ENCODE results near the gene NHLRC3.
"Not testable (repeated sequence)": the region's sequence is repeated elsewhere in the genome, so short reads cannot be mapped to it uniquely, and the experiment has no call there.

NHLRC3 gene

DNA sequence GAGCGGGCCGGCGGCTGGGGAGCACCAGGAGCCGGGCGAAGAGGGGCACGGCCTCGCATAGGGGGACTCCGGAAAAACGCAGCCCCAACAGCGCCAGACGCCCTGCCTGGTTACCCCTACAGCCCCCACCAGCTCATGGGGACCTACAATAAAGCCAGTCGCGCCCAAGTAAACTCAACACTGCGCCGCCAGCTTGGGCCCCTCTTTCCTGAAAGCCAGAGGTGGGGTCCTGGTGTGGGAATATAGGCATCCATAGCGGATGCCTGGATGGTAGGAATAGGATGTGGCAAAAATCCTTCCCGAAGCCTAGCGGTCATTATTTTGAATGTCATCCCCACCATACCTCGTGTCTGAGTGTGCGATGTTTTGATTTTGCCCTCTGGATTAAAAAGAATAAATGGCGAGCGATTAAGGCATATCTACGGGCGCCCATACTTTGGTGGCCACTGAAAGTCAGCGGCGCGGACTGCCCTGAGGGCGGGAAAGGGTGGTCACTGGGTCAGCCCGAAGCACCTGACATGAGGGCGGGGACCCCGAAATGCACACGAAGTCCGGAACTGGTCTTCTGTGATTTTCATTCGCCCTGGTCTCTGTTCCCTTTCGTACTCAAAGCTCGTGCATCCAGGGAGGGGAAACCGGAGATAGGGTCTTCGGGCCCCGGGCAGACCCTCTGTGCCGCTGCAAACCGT lies at the start of gene NHLRC3, which contains the start of gene PROSER1:
Gene NHLRC3 (plus strand): TSS at position 577 of the 689 bp plus-strand sequence. CDS start 184 bp downstream, outside the sequence.
Gene PROSER1 (minus strand): TSS at position 210 of the 689 bp plus-strand sequence. CDS start 847 bp downstream, outside the sequence.
- peak; percentile 57 for DNase-seq (ENCODE audit: low spot score)

GRCh38 chr13:38990693-38991092 lies 47.6 kb upstream of the NHLRC3 start, which contains the start of gene STOML3:
Gene STOML3, minus strand, starts transcription at chr13:38990831. Its CDS starts 110 bp downstream, at chr13:38990721.
- no peak for DNase-seq (ENCODE audit: low spot score)

DNA sequence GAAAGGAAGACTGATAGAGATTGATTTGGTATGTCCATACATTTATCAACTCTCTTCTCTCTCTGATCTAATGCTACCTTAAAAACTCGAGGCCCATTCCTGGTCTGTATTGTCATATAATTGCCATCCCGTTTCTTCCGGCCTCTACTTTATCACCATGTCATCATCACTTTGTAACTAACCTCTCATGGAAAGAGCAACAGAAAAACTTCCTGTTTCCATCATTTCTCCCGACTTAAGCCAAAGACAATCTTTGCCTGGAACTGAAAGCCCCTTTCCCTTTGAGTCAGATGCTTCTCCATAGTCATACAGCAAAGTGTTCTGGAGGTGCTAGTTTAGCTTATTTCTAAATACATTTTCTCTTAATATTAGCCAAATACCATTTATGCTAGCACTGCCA lies 44.9 kb upstream of the NHLRC3 start:
- DNase-seq (ENCODE audit: low spot score): no peak

DNA sequence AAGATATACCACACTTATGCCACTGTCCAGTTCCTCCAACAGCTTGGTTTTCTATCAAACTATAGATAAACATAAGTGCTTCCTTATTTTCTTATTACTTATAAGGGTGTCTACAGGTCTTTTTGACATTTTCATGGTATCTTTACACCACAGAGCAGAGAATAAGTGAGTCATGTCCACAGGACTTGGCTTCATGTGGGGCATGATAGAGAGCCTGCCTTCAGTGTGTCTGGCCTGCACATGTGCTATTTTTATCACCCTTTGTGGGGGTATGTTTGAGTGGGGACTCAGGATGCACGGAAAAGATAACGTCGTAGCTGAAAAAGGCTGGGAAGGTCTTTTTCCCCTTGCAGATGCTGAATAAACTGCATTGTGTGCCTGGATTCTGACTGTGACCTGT lies 39.5 kb upstream of the NHLRC3 start:
- no peak for DNase-seq (ENCODE audit: low spot score)

DNA sequence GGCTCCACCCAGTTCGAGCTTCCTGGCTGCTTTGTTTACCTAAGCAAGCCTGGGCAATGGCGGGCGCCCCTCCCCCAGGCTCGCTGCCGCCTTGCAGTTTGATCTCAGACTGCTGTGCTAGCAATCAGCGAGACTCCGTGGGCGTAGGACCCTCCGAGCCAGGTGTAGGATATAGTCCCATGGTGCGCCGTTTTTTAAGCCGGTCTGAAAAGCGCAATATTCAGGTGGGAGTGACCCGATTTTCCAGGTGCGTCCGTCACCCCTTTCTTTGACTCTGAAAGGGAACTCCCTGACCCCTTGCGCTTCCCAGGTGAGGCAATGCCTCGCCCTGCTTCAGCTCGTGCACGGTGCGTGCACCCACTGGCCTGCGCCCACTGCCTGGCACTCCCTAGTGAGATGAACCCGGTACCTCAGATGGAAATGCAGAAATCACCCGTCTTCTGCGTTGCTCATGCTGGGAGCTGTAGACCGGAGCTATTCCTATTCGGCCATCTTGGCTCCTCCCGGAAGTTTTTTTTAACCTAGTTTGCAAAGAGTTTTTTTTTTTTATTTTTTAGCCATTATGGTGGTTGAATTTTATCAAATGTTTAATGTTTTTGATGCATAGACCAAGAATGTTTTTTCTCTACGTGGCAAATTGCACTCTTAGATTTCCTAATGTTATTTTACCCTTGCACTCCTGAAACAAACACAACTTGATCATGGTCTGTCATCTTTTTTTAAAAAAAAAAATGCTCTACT lies 31.7 kb upstream of the NHLRC3 start:
- DNase-seq (ENCODE audit: low spot score): not testable (repeated sequence)

DNA sequence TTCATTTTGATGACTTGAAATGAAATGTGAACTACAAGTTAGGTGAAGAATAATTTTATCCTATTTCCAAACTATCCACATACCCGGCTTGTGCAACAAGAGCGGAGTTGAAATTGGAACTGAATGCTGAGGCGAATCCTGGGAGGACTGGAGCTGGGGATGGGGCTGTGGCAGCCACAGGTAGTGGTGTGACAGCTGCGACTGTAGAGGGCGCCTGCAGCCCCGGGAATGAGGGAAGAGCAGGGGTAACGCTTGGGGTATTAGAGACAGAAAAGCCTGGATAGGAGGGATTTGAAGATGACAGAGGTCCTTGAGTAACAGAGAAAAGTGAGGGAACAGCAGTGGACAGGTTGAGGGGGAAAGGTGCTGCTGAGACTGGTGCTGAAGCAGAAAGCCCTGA lies 25.6 kb upstream of the NHLRC3 start:
- no peak for DNase-seq (ENCODE audit: low spot score)

DNA sequence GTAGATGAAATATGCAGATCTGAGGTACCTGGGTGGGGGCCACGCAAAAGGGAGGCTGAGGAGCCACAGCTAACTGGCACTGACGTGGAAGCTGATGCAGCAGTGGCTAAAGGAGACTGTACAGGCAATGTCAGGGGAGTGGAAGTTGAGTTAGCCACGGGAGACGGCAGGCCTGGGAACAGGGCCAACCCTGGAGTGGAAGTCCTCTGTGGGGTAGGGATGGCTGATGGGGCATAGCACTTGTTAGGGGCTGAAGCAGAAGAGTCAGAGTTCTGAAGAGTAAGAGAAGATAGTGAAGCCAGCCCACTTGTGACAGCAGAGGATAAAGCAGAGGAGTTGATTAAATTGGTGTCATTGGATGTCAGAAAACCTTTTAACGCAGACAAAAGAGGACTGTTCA lies 24.8 kb upstream of the NHLRC3 start:
- DNase-seq (ENCODE audit: low spot score): no peak

GRCh38 chr13:39016087-39016486 lies 22.2 kb upstream of the NHLRC3 start:
- DNase-seq (ENCODE audit: low spot score): no peak

- DNase-seq (ENCODE audit: low spot score): no peak
Measured at GRCh38 chr13:39016787-39017186, 21.5 kb upstream of the NHLRC3 start.

GRCh38 chr13:39020853-39021462 lies 17.3 kb upstream of the NHLRC3 start:
- DNase-seq (ENCODE audit: low spot score): no peak

DNA sequence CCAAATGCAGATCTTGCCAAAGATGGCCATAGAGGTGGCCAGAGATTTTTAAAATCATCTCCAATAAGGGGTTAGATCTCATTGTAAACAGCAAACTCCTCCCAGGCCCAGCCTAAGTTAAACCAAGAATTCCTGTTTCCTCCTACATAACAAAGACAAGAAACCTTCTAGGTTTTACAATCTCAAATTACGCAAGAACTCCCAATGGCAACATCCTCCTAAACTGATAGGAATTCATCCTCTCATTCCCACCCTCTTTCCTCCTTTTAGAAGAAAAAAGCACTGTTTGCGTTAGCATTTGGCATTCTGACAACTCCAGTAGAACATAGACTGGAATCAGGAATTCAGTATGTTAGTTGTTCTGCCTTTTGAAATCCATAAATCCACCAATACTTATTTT lies 14.9 kb upstream of the NHLRC3 start:
- DNase-seq (ENCODE audit: low spot score): no peak

- DNase-seq (ENCODE audit: low spot score): no peak
Measured at GRCh38 chr13:39023761-39024160, 14.5 kb upstream of the NHLRC3 start.

GRCh38 chr13:39025433-39025839 lies 12.8 kb upstream of the NHLRC3 start:
- no peak for DNase-seq (ENCODE audit: low spot score)

GRCh38 chr13:39032150-39032549 lies 6.1 kb upstream of the NHLRC3 start:
- no peak for DNase-seq (ENCODE audit: low spot score)

- no peak for DNase-seq (ENCODE audit: low spot score)
Measured at GRCh38 chr13:39034085-39034484, 4.2 kb upstream of the NHLRC3 start.

DNA sequence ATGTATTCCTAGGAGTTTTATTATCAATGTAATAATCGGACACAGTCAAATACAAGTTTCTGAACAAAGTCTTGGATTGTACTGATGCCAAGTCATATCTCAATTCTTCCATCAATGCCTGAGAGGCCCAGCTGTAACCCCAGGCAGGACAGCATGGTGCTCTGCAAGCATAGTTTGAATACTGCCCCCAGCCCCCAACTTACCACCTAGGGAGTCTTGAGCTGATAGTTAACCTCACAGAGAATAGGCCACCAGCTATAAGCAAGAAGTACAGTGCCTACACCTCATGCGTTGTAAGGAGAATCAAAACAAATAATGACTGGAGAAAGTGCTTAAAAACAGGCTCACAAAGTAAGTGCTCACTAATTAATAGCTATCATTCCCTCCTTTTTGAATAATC lies 3.1 kb upstream of the NHLRC3 start:
- no peak for DNase-seq (ENCODE audit: low spot score)

DNA sequence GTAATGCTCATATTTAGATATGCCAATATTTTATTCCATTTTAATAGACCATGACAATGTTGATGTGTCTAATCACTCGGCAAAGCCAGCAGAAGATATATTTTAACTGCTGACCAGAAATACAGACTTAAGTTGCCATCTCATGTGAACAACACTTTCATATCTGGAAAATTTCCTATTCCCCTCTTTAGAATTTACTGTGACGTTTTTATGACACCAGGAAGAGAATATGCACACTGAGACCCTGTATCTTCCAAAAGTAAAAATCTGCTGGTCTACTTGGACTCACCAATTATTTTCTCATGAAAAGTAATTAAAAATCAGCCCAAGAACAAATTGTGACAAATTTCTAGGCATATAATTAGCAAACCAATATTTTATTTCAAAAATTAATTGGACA lies 2.5 kb upstream of the NHLRC3 start:
- DNase-seq (ENCODE audit: low spot score): no peak

DNA sequence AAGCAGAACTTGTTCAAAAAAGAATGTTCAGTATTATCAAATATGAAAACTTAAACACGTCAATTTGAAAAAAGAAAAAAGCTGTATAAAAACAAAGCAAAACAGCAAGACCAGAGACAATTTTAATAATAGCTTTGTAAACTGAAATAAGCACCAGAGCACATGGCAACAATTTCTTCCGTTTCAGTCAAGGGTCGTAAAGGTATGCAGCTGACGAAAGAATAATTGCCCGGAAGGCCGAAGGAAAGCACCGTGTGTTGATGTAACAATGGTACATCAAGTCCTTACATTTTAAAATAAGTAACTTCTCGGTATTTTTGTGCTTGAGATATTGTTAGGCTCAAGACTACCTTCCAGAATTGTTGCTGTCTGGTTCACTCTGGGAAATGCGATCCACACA lies 2.0 kb upstream of the NHLRC3 start:
- DNase-seq (ENCODE audit: low spot score): no peak

GRCh38 chr13:39037410-39037879 lies 811 bp upstream of the NHLRC3 start:
- DNase-seq (ENCODE audit: low spot score): no peak

GRCh38 chr13:39038569-39039030 lies 344 bp downstream of the NHLRC3 start:
- DNase-seq (ENCODE audit: low spot score): peak; percentile 11

- no peak for DNase-seq (ENCODE audit: low spot score)
Measured at GRCh38 chr13:39039041-39039440, 785 bp downstream of the NHLRC3 start.

DNA sequence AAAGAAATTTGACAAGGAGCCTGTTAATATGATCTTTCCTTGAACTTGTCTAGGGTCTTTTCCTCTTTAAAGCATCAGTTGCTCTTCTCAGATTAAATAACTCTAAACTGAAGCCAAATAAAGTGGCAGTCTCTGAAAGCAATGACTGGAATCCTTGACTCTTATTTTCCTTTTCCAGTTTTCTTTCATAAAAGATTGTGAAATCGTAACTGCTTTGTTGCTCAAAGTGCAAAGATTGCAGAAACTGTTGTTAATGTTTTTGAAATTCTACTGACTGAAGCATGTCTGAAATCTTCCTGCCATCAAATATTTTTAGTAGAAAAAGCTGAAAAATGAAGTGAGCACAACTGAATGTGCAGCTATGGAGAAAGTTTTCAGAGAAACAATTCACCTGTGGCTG lies 1.9 kb downstream of the NHLRC3 start:
- DNase-seq (ENCODE audit: low spot score): no peak

DNA sequence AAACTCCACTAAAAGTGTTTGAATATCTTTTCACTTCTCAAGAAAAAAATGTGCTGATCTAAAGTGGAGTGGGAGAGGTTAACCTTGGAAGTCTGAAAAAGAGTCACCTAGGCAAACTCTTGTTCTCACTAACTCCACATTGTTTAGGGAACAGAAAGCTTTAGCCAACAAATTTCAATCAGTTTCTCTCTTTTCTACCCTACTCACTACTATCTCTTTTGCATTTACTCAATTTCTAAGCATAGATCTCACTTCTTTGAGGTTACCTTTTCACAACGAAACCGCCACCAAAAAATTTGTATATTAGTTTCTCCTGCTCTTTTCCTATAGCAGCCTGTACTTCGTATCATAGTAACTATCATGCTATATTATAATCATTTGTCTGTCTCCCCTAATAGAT lies 6.3 kb downstream of the NHLRC3 start:
- DNase-seq (ENCODE audit: low spot score): no peak
